Measurements from ENCODE around the gene ZKSCAN2. TPM values are rescaled to one million over a fixed set of nuclear protein-coding genes. Genes with fewer than 3 reads are reported as not detected.

Gene ZKSCAN2
- total RNA-seq, 3 donors from 2014 or later, result 3.9 to 5.0 (median 4.6) TPM

DNA sequence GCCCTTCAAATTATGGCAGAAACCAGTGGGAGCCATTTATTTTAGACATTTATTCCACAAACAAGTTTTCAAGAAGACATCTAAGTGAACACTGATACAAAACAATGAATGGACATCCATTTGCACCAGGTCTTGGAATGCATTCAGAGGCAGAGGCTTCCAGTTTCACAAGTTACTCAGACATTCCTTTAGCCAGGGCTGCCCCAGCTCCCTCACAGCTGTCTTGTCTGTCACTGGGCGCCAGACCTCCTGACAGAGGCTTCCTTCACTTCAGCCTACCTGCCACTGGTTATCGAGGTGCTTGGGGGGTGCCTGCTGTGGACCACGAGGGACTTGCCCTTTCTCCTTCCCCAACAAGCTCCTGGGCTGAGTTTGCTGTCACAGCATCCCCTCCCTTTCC, 21.7 kb downstream of the ZKSCAN2 start:
- TF ChIP-seq, protein P1, sequence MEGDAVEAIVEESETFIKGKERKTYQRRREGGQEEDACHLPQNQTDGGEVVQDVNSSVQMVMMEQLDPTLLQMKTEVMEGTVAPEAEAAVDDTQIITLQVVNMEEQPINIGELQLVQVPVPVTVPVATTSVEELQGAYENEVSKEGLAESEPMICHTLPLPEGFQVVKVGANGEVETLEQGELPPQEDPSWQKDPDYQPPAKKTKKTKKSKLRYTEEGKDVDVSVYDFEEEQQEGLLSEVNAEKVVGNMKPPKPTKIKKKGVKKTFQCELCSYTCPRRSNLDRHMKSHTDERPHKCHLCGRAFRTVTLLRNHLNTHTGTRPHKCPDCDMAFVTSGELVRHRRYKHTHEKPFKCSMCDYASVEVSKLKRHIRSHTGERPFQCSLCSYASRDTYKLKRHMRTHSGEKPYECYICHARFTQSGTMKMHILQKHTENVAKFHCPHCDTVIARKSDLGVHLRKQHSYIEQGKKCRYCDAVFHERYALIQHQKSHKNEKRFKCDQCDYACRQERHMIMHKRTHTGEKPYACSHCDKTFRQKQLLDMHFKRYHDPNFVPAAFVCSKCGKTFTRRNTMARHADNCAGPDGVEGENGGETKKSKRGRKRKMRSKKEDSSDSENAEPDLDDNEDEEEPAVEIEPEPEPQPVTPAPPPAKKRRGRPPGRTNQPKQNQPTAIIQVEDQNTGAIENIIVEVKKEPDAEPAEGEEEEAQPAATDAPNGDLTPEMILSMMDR (IDR thresholded peaks at IDR 0.05), result no peak
- TF ChIP-seq POLR2AphosphoS5 (IDR thresholded peaks at IDR 0.05) (no peak), POLR2A (IDR thresholded peaks at IDR 0.05) (no peak)
- Histone ChIP-seq H3K4me1 (no peaks in the 10 kb centered on the region), H3K27me3 (no peaks in the 10 kb centered on the region), H3K27ac (no peak overlapping the region), H3K36me3 (peaks cover 6% of the 10 kb centered on the region), H3K9me3 (peaks cover 7% of the 10 kb centered on the region in 2 donors), H3K4me3 (no peak overlapping the region)
- DNase-seq (ENCODE audit: low spot score in 2 of 2), result no peak
- intact Hi-C loops (cut with DNase I; ENCODE audit: low total_unique reads), result no loop called here

DNA sequence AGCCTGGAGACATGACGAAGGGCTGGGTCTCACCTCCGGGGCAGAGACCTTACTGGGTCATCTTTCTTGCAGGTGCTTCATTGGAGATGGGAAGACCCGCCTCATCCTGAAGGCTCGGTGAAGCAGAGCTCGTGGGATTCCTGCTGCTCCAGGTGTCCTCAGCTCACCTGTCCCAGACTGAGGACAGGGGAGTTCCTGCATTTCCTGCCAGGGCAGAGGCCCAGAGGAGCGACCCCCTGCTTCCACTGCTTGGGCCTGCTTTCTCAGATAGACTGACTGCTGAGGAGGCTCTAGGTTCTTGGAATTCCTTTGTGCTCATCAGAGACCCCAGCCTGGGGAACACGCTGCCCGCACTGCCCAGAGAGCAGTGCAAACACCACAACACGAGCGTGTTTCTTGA, 29.3 kb downstream of the ZKSCAN2 start:
- H3K9me3 ChIP-seq, result no peaks in the 10 kb centered on the region

DNA sequence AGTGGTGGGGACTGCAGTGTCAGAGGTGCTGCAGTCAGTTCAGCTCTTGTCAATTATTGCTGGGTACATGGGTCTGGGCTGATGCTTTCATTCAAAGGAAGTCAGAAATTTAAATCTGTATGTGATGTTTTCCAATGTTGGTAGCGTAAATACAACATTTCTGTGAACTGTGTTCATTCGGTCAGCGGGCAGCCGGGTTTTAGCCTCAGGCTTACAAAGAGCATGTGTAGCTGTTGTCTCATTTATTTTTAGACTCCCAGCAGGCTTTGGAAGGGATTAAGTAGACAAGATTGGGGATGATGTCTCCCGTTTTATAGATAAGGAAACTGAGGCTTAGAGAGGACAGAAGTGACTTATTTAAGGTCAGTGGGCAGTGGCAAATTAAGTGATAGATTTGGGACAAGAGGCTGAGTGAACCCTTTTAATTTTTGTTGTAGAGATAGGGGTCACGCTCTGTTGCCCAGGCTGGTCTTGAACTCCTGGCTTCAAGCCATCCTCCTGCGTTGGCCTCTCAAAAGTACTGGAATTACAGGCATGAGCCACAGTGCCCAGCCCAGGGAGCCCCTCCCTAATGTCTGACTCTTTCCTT, 32.8 kb downstream of the ZKSCAN2 start:
- DNase-seq (ENCODE audit: low spot score in 2 of 2), result no peak
- Histone ChIP-seq H3K9me3 (no peaks in the 10 kb centered on the region), H3K36me3 (no peaks in the 10 kb centered on the region), H3K4me3 (no peak overlapping the region), H3K27me3 (no peaks in the 10 kb centered on the region), H3K4me1 (no peaks in the 10 kb centered on the region), H3K27ac (no peak overlapping the region)
- intact Hi-C loops (cut with DNase I; ENCODE audit: low total_unique reads), result loop anchor here (10.0 kb wide), 1 partner anchor 160 kb away; no protein-coding TSS in a partner anchor
- no peak for TF ChIP-seq POLR2AphosphoS5 (IDR thresholded peaks at IDR 0.05)

More for the DNA sequence above, 29.3 kb downstream of the ZKSCAN2 start:
- Histone ChIP-seq H3K27me3 (no peaks in the 10 kb centered on the region), H3K4me1 (no peaks in the 10 kb centered on the region), H3K4me3 (no peak overlapping the region), H3K27ac (no peak overlapping the region), H3K36me3 (no peaks in the 10 kb centered on the region)
- DNase-seq (ENCODE audit: low spot score in 2 of 2), result no peak
- TF ChIP-seq POLR2A (IDR thresholded peaks at IDR 0.05) (no peak), POLR2AphosphoS5 (IDR thresholded peaks at IDR 0.05) (no peak)
- TF ChIP-seq, protein P1 (IDR thresholded peaks at IDR 0.05), result no peak
- intact Hi-C loops (cut with DNase I; ENCODE audit: low total_unique reads), result loop anchor here (10.0 kb wide), 1 partner anchor 164 kb away; no protein-coding TSS in a partner anchor

DNA sequence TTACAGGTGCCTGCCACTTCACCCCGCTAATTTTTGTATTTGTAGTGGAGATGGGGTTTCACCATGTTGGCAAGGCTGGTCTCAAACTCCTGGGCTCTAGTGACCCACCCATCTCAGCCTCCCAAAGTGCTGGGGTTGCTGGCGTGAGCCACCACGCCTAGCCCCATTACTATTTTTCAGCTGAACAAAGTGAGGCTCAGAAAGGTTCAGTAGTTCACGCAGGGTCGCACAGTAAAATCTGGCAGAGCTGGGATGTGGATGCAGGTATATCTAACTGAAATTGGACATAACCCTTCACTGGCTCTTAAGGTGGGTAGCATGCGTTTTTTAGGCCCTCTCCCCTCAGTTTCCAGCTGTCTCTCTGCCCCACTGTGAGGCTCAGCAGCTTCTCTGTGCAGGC, 33.7 kb downstream of the ZKSCAN2 start:
- Histone ChIP-seq H3K27me3 (no peaks in the 10 kb centered on the region), H3K4me1 (no peaks in the 10 kb centered on the region), H3K4me3 (no peak overlapping the region), H3K27ac (no peak overlapping the region), H3K36me3 (no peaks in the 10 kb centered on the region), H3K9me3 (no peaks in the 10 kb centered on the region)
- no peak for DNase-seq (ENCODE audit: low spot score in 2 of 2)
- intact Hi-C loops (cut with DNase I; ENCODE audit: low total_unique reads), result loop anchor here (10.0 kb wide), 1 partner anchor 159 kb away; no protein-coding TSS in a partner anchor
- TF ChIP-seq, protein P1 (IDR thresholded peaks at IDR 0.05), result no peak
- TF ChIP-seq POLR2AphosphoS5 (IDR thresholded peaks at IDR 0.05) (no peak), POLR2A (IDR thresholded peaks at IDR 0.05) (no peak)

- Histone ChIP-seq H3K9me3 (no peaks in the 10 kb centered on the region), H3K27ac (no peak overlapping the region), H3K4me3 (no peak overlapping the region), H3K4me1 (no peaks in the 10 kb centered on the region), H3K27me3 (no peaks in the 10 kb centered on the region), H3K36me3 (no peaks in the 10 kb centered on the region)
- intact Hi-C loops (cut with DNase I; ENCODE audit: low total_unique reads), result loop anchor here (10.0 kb wide), 1 partner anchor 158 kb away; no protein-coding TSS in a partner anchor
- DNase-seq (ENCODE audit: low spot score in 2 of 2), result no peak
- no peak for TF ChIP-seq POLR2A (IDR thresholded peaks at IDR 0.05)
- no peak for TF ChIP-seq POLR2AphosphoS5 (IDR thresholded peaks at IDR 0.05)
- TF ChIP-seq, protein P1 (IDR thresholded peaks at IDR 0.05), result no peak
Observed at GRCh38 chr16:25222959-25223358, 34.7 kb downstream of the ZKSCAN2 start.

Data from breast epithelium (tissue), 4 donors.